ENCODE measurements around the gene ALOX12B. TPM values are rescaled to one million over a fixed set of nuclear protein-coding genes. Genes with fewer than 3 reads are reported as not detected.

The ALOX12B gene
- total RNA-seq, 4 donors from 2014 or later, result 0.83 TPM; not detected in 3

GRCh38 chr17:8046306-8046928 is 41.1 kb downstream of the ALOX12B start:
- Histone ChIP-seq H3K9me3 (no peaks in the 10 kb centered on the region), H3K4me1 (no peaks in the 10 kb centered on the region), H3K36me3 (no peaks in the 10 kb centered on the region), H3K4me3 (no peak overlapping the region), H3K27ac (no peak overlapping the region), H3K27me3 (no peaks in the 10 kb centered on the region)
- no peak for DNase-seq
- no peak for TF ChIP-seq POLR2A (IDR thresholded peaks at IDR 0.05)
- TF ChIP-seq, protein P1, sequence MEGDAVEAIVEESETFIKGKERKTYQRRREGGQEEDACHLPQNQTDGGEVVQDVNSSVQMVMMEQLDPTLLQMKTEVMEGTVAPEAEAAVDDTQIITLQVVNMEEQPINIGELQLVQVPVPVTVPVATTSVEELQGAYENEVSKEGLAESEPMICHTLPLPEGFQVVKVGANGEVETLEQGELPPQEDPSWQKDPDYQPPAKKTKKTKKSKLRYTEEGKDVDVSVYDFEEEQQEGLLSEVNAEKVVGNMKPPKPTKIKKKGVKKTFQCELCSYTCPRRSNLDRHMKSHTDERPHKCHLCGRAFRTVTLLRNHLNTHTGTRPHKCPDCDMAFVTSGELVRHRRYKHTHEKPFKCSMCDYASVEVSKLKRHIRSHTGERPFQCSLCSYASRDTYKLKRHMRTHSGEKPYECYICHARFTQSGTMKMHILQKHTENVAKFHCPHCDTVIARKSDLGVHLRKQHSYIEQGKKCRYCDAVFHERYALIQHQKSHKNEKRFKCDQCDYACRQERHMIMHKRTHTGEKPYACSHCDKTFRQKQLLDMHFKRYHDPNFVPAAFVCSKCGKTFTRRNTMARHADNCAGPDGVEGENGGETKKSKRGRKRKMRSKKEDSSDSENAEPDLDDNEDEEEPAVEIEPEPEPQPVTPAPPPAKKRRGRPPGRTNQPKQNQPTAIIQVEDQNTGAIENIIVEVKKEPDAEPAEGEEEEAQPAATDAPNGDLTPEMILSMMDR (IDR thresholded peaks at IDR 0.05), result no peak

GRCh38 chr17:8044819-8045810 is 42.4 kb downstream of the ALOX12B start:
- no peaks in the 10 kb centered on the region for H3K4me1 ChIP-seq
- H3K27ac ChIP-seq, result no peak overlapping the region
- no peak for TF ChIP-seq POLR2A (IDR thresholded peaks at IDR 0.05)
- DNase-seq, result no peak
- no peaks in the 10 kb centered on the region for H3K36me3 ChIP-seq
- no peaks in the 10 kb centered on the region for H3K9me3 ChIP-seq
- H3K27me3 ChIP-seq, result no peaks in the 10 kb centered on the region
- no peak overlapping the region for H3K4me3 ChIP-seq

- TF ChIP-seq, protein P1 (IDR thresholded peaks at IDR 0.05), result no peak
- TF ChIP-seq POLR2A (IDR thresholded peaks at IDR 0.05), result no peak
- Histone ChIP-seq H3K27me3 (no peaks in the 10 kb centered on the region), H3K36me3 (no peaks in the 10 kb centered on the region), H3K27ac (no peak overlapping the region), H3K4me3 (no peak overlapping the region), H3K9me3 (no peaks in the 10 kb centered on the region), H3K4me1 (peaks cover 0 to 7% (median 2%) of the 10 kb centered on the region in 4 donors)
- DNase-seq, result no peak
Observed at GRCh38 chr17:8041979-8042378, 45.5 kb downstream of the ALOX12B start.

DNA sequence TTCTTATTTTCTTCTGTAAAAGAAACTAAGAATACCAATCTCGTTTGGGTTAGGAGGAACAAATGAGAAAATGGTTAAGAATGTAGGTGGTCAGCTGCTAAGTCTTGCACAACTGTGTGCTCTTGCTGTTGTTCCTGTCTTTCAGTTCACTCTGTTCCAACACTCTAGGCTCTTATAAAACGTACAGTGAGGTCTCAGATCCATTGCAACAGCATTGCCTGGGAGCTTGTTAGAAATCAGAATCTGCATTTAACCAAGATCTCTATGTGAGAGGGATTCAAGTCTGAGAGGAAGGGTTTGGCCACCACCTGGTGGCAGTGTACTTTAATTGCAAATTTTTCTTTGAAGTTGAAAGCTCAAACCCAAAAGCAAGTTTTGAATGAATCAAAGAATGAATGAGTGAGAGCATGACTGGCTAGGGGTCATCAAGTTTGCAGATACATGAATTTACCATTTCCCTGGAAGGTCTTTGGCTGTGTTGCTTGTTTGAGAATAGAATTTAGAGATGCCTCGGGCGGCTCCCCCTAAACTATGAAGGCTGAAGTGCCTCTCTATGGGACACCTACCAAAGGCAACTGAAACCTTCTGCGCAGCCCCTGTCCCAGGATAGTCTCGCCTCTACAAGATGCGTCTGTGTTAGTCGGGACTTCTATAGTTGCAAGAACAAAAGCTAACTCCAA is 46.1 kb downstream of the ALOX12B start:
- no peaks in the 10 kb centered on the region for H3K27me3 ChIP-seq
- peak overlapping the region in 2 of 4 donors; percentile 54 to 55 for H3K27ac ChIP-seq
- TF ChIP-seq, protein P1 (IDR thresholded peaks at IDR 0.05), result peak in 5 of 6 experiments; percentile 50 to 68 (median 63)
- peak in 1 of 2 donors; percentile 13 for TF ChIP-seq POLR2A (IDR thresholded peaks at IDR 0.05)
- peak in 1 of 3 donors; percentile 66 for DNase-seq
- no peaks in the 10 kb centered on the region for H3K36me3 ChIP-seq
- H3K9me3 ChIP-seq, result no peaks in the 10 kb centered on the region
- peaks cover 0 to 7% (median 2%) of the 10 kb centered on the region in 4 donors for H3K4me1 ChIP-seq
- H3K4me3 ChIP-seq, result no peak overlapping the region

DNA sequence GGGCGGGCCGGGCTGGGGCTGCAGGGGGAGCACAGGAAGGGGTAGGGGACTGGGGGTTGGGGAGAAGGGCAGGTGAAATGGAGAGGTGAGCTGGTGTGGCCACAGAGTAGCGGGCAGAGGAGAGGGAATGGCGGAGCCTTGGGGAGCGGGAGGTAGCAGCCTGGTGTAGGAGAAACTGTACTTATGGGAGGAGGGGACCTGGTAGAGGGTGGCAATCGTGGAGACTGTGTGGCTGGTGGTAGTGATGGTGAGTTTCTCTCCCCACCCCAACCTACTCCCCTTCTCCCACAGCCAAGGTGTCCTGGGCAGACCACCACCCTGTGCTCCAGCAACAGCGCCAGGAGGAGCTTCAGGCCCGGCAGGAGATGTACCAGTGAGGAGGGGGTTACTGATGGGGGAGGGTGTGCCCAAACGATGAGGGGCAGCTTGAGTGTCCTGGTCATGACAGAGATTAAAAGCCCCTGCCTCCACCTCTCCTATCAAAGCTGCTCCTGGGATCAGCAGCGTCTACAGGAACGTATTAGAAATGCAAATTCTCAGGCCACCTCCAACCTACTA is 47.8 kb downstream of the ALOX12B start:
- H3K36me3 ChIP-seq, result no peaks in the 10 kb centered on the region
- H3K4me3 ChIP-seq, result peak overlapping the region in 2 of 4 donors; percentile 27 to 36
- H3K27me3 ChIP-seq, result no peaks in the 10 kb centered on the region
- H3K27ac ChIP-seq, result no peak overlapping the region
- DNase-seq, result no peak
- TF ChIP-seq, protein P1 (IDR thresholded peaks at IDR 0.05), result no peak
- no peak for TF ChIP-seq POLR2A (IDR thresholded peaks at IDR 0.05)
- no peaks in the 10 kb centered on the region for H3K9me3 ChIP-seq
- peaks cover 0 to 7% (median 2%) of the 10 kb centered on the region in 4 donors for H3K4me1 ChIP-seq
